Right cardiac atrium (tissue), 5 donors: ENCODE data around the gene CLDND2. TPM values are rescaled to one million over a fixed set of nuclear protein-coding genes. Genes with fewer than 3 reads are reported as not detected.

Experiments used
- ATAC-seq, 2 donors: fragments of 200-7000 bp; cut with Tn5 transposase; one replicate each; pipeline versions ENCODE4 v1.8.0 to v1.9.1; 2020; ENCODE audit warnings: moderate library complexity in 2 of 2, mild to moderate bottlenecking in 1 of 2
- DNase-seq, 3 donors: peaks; one replicate each; pipeline ENCODE4 v3.0.0-alpha.2; 2020
- H3K27ac ChIP-seq: one replicate; pipeline ENCODE4 v1.5.1; 2013; ENCODE audit warnings: mild to moderate bottlenecking, low read length, control low read depth, moderate library complexity
- H3K27me3 ChIP-seq: one replicate; pipeline ENCODE4 v1.6.1; 2013; ENCODE audit not compliant: control insufficient read depth, insufficient read depth
- H3K4me1 ChIP-seq: one replicate; pipeline ENCODE4 v1.6.1; 2013; ENCODE audit warnings: low read length; ENCODE audit not compliant: control insufficient read depth, insufficient read depth
- H3K4me3 ChIP-seq: one replicate; pipeline ENCODE4 v1.5.1; 2013; ENCODE audit warnings: low read length, control low read depth
- H3K9me3 ChIP-seq: one replicate; pipeline ENCODE4 v1.6.1; 2013; ENCODE audit warnings: low read length; ENCODE audit not compliant: control insufficient read depth
- WGBS: extraction: QIAGEN DNeasy Blood & Tissue Kit; methylation state at CpG from one replicate; pipeline ENCODE4 v1.1.7; 2013; 5-methylcytosine and 5-hydroxymethylcytosine counted together
- intact Hi-C, 4 donors: fragments of 100-400 bp; cut with DNase I; formaldehyde crosslinking; loops; one replicate each; pipeline versions ENCODE4 v1.11.0 to v1.14.0; 2022 to 2023
- polyA plus RNA-seq: library from polyadenylated mRNA; stranded (reverse); fragments of 200-250 nt; gene quantifications from one replicate; pipeline ENCODE4 v1.2.3, GENCODE V29; 2013
- total RNA-seq, 4 donors: library from RNA; stranded (reverse); fragmentation: NEBNext Ultra II Directional; extraction: Animal tissue kit (Norgen Biotek cat#: 25700); gene quantifications; one replicate each; pipeline ENCODE4 v1.2.1, GENCODE V29; 2021
- donor health status: healthy with polysubstance abuse.
- donor health status: DM: no; HTN: yes; CAD: no.
- donor health status: DM: no; HTN: no; CAD: no.
- donor health status: DM: no; HTN: yes; CAD: no; lungs with severe emphysema.
- donor health status: DM: yes; HTN: yes; CAD: no.

CLDND2 gene
- total and polyA plus RNA-seq, 5 donors = 0.45 to 2.5 (median 2.2) TPM

- Histone ChIP-seq H3K27me3 (no peaks in the 10 kb centered on the region), H3K4me1 (no peaks in the 10 kb centered on the region), H3K27ac (peak overlapping the region; percentile 14), H3K4me3 (peak overlapping the region; percentile 62), H3K9me3 (no peaks in the 10 kb centered on the region)
- under 1% methylated on average over 10 of the region's 10 CpGs for WGBS
- ATAC-seq (no peak), DNase-seq (no peak)
- intact Hi-C loops = loop anchor here in 1 of 4 donors (1.0 to 10.0 kb wide), 3 partner anchors 27 to 316 kb away; partner anchors contain the start of genes C19orf84 and ETFB
These were observed 29.5 kb downstream of the CLDND2 start for GRCh38 chr19:51339313-51339686.

- WGBS = 4% methylated on average over 43 of the region's 43 CpGs
- intact Hi-C loops = loop anchor here in 1 of 4 donors (1.0 to 10.0 kb wide), 3 partner anchors 28 to 316 kb away; partner anchors contain the start of genes C19orf84 and ETFB
- Histone ChIP-seq H3K4me1 (no peaks in the 10 kb centered on the region), H3K27me3 (no peaks in the 10 kb centered on the region), H3K4me3 (peak overlapping the region; percentile 62), H3K9me3 (no peaks in the 10 kb centered on the region), H3K27ac (no peak overlapping the region)
- DNase-seq (peak; percentile 88 to 95 (median 93)), ATAC-seq (peak; percentile 78 to 83)
These were observed 30.1 kb downstream of the CLDND2 start for GRCh38 chr19:51338563-51339312.

GRCh38 chr19:51337861-51338562 lies 30.8 kb downstream of the CLDND2 start:
- Histone ChIP-seq H3K4me1 (no peaks in the 10 kb centered on the region), H3K4me3 (no peak overlapping the region), H3K27ac (no peak overlapping the region), H3K27me3 (no peaks in the 10 kb centered on the region), H3K9me3 (no peaks in the 10 kb centered on the region)
- peak in 1 of 3 donors; percentile 45 for DNase-seq
- WGBS = 83% methylated on average over 19 of the region's 19 CpGs
- intact Hi-C loops = loop anchor here in 1 of 4 donors (10.0 kb wide), 2 partner anchors 57 to 317 kb away; partner anchors contain the start of gene C19orf84
- ATAC-seq = no peak

GRCh38 chr19:51337141-51337860 lies 31.5 kb downstream of the CLDND2 start:
- no peaks in the 10 kb centered on the region for H3K4me1 ChIP-seq
- WGBS = 95% methylated on average over 13 of the region's 13 CpGs
- DNase-seq (peak in 1 of 3 donors; percentile 46), ATAC-seq (no peak)
- H3K9me3 ChIP-seq = no peaks in the 10 kb centered on the region
- H3K4me3 ChIP-seq = no peak overlapping the region
- intact Hi-C loops = loop anchor here in 1 of 4 donors (10.0 kb wide), 2 partner anchors 58 to 318 kb away; partner anchors contain the start of gene C19orf84
- no peak overlapping the region for H3K27ac ChIP-seq
- no peaks in the 10 kb centered on the region for H3K27me3 ChIP-seq

- peak in 1 of 3 donors; percentile 29 for DNase-seq
- no peaks in the 10 kb centered on the region for H3K9me3 ChIP-seq
- H3K4me3 ChIP-seq = no peak overlapping the region
- no peaks in the 10 kb centered on the region for H3K27me3 ChIP-seq
- no peaks in the 10 kb centered on the region for H3K4me1 ChIP-seq
- no peak for ATAC-seq
- 90% methylated on average over 13 of the region's 13 CpGs for WGBS
- intact Hi-C loops = loop anchor here in 1 of 4 donors (10.0 kb wide), 2 partner anchors 61 to 321 kb away; partner anchors contain the start of gene C19orf84
- no peak overlapping the region for H3K27ac ChIP-seq
These were observed 34.9 kb downstream of the CLDND2 start for GRCh38 chr19:51333836-51334460.

GRCh38 chr19:51331716-51332115 lies 37.1 kb downstream of the CLDND2 start:
- no peaks in the 10 kb centered on the region for H3K4me1 ChIP-seq
- no peaks in the 10 kb centered on the region for H3K27me3 ChIP-seq
- H3K4me3 ChIP-seq = no peak overlapping the region
- ATAC-seq (no peak), DNase-seq (no peak)
- no peaks in the 10 kb centered on the region for H3K9me3 ChIP-seq
- intact Hi-C loops = loop anchor here in 1 of 4 donors (10.0 kb wide), 2 partner anchors 63 to 323 kb away; partner anchors contain the start of gene C19orf84
- WGBS = 91% methylated on average over 6 of the region's 6 CpGs
- no peak overlapping the region for H3K27ac ChIP-seq

GRCh38 chr19:51331193-51331592 lies 37.6 kb downstream of the CLDND2 start:
- intact Hi-C loops = loop anchor here in 1 of 4 donors (10.0 kb wide), 2 partner anchors 64 to 324 kb away; partner anchors contain the start of gene C19orf84
- H3K4me3 ChIP-seq = no peak overlapping the region
- H3K9me3 ChIP-seq = no peaks in the 10 kb centered on the region
- DNase-seq = no peak
- ATAC-seq = no peak
- no peaks in the 10 kb centered on the region for H3K4me1 ChIP-seq
- H3K27me3 ChIP-seq = no peaks in the 10 kb centered on the region
- WGBS = 74% methylated on average over 3 of the region's 3 CpGs
- no peak overlapping the region for H3K27ac ChIP-seq

- no peaks in the 10 kb centered on the region for H3K9me3 ChIP-seq
- ATAC-seq = no peak
- no peaks in the 10 kb centered on the region for H3K27me3 ChIP-seq
These were observed 38.4 kb downstream of the CLDND2 start for GRCh38 chr19:51330366-51330765.

GRCh38 chr19:51329411-51329810 lies 39.4 kb downstream of the CLDND2 start:
- WGBS = 91% methylated on average over 5 of the region's 5 CpGs
- intact Hi-C loops = no loop called here
- ATAC-seq (no peak), DNase-seq (peak in 1 of 3 donors; percentile 30)
- Histone ChIP-seq H3K4me1 (no peaks in the 10 kb centered on the region), H3K9me3 (no peaks in the 10 kb centered on the region), H3K27me3 (no peaks in the 10 kb centered on the region), H3K4me3 (no peak overlapping the region), H3K27ac (no peak overlapping the region)

More at GRCh38 chr19:51330366-51330765, 38.4 kb downstream of the CLDND2 start:
- 95% methylated on average over 4 of the region's 4 CpGs for WGBS
- Histone ChIP-seq H3K4me3 (no peak overlapping the region), H3K4me1 (no peaks in the 10 kb centered on the region), H3K27ac (no peak overlapping the region)
- no peak for DNase-seq
- intact Hi-C loops = loop anchor here in 1 of 4 donors (10.0 kb wide), 2 partner anchors 64 to 324 kb away; partner anchors contain the start of gene C19orf84
